Large intestine (tissue), 3 donors: ENCODE data around the gene FAM120A. TPM values are rescaled to one million over a fixed set of nuclear protein-coding genes. Genes with fewer than 3 reads are reported as not detected.
A peak's percentile ranks its signal among the peaks of the same experiment; 100 is the strongest.

ENCODE experiments used
- DNase-seq, 2 donors: peaks; one replicate each; pipeline versions ENCODE4 v3.0.0 to v3.0.0-alpha.2; 2013
- H3K27ac ChIP-seq: one replicate; pipeline ENCODE4 v1.5.1; 2013; ENCODE audit warnings: low read length
- H3K27me3 ChIP-seq: 2 replicates; pipeline ENCODE4 v1.6.1; 2013; ENCODE audit warnings: low read length; ENCODE audit not compliant: control insufficient read depth, insufficient read depth
- H3K36me3 ChIP-seq: 2 replicates; pipeline ENCODE4 v1.6.1; 2013; ENCODE audit warnings: low read length; ENCODE audit not compliant: control insufficient read depth, insufficient read depth
- H3K4me1 ChIP-seq: one replicate; pipeline ENCODE4 v1.6.1; 2013; ENCODE audit warnings: low read length; ENCODE audit not compliant: control insufficient read depth, insufficient read depth
- H3K4me3 ChIP-seq: one replicate; pipeline ENCODE4 v1.5.1; 2013; ENCODE audit warnings: low read length
- H3K9me3 ChIP-seq: one replicate; pipeline ENCODE4 v1.6.1; 2013; ENCODE audit warnings: mild to moderate bottlenecking, low read depth, low read length, moderate library complexity; ENCODE audit not compliant: control insufficient read depth
- WGBS: methylation state at CpG from one replicate; pipeline ENCODE4 v1.1.5; 2013; ENCODE audit warnings: low lambda C conversion rate; ENCODE audit not compliant: insufficient coverage; 5-methylcytosine and 5-hydroxymethylcytosine counted together
- polyA plus RNA-seq: library from polyadenylated mRNA; unstranded; fragments of 120-200 nt; gene quantifications from one replicate; pipeline ENCODE4 v1.2.1, GENCODE V29; 2013

Gene FAM120A
- polyA plus RNA-seq, 1 donor: 80.8 TPM

DNA sequence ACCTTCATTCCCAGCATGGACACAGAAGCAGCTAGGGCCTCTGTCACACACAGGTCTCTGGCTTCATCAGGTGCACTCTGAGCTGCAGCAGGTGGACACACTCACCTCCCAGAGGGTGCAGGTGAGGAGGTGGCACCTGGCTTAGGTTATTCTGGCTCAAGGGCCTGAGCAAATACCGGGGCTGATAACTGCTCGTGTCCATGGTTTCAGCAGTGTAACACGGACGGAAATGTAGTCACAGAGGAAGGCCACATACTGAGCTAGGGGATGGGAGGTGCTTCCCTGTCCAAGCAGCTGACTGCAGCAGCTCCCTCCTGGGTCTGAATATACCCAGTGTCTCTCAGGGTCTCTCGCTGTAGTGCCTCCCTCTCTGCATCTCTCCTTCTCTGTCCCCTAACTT lies 130.6 kb downstream of the FAM120A start:
- WGBS: no CpG with 5 or more reads among the region's 5 CpGs

DNA sequence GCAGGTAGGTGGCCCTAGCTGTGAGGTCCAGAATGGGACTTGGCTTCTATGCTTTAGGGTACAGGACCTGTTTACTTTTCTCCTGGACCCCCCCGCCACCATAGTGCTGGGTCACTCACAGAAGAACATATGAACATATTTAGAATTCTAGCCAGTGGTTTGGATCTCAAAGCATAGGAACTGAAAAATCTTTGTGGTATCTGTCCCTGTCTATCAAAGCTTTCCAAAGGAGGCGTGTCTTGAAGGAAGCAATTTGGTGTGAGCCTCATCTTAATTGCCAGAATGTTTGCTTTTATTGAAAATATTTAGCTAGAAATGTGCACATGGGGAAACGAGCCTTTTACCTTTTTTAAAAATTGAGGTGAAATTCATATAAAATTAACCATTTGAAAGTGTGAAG lies 131.1 kb downstream of the FAM120A start:
- Histone ChIP-seq H3K4me1 (peaks cover 26% of the 10 kb centered on the region), H3K9me3 (no peaks in the 10 kb centered on the region), H3K27ac (peak overlapping the region; percentile 61), H3K36me3 (no peaks in the 10 kb centered on the region), H3K27me3 (no peaks in the 10 kb centered on the region), H3K4me3 (no peak overlapping the region)
- DNase-seq: no peak
- WGBS: no CpG with 5 or more reads among the region's 3 CpGs

More for the DNA sequence above, 130.6 kb downstream of the FAM120A start:
- H3K9me3 ChIP-seq: no peaks in the 10 kb centered on the region
- H3K4me3 ChIP-seq: no peak overlapping the region
- peak overlapping the region; percentile 61 for H3K27ac ChIP-seq
- H3K36me3 ChIP-seq: no peaks in the 10 kb centered on the region
- H3K27me3 ChIP-seq: no peaks in the 10 kb centered on the region
- peak in 1 of 2 donors; percentile 80 for DNase-seq
- H3K4me1 ChIP-seq: peaks cover 28% of the 10 kb centered on the region

GRCh38 chr9:93585259-93585658 lies 133.8 kb downstream of the FAM120A start:
- DNase-seq: no peak
- peaks cover 30% of the 10 kb centered on the region for H3K4me1 ChIP-seq
- H3K36me3 ChIP-seq: no peaks in the 10 kb centered on the region
- no CpG with 5 or more reads among the region's 4 CpGs for WGBS
- no peak overlapping the region for H3K4me3 ChIP-seq
- H3K27me3 ChIP-seq: no peaks in the 10 kb centered on the region
- H3K9me3 ChIP-seq: no peaks in the 10 kb centered on the region
- no peak overlapping the region for H3K27ac ChIP-seq

DNA sequence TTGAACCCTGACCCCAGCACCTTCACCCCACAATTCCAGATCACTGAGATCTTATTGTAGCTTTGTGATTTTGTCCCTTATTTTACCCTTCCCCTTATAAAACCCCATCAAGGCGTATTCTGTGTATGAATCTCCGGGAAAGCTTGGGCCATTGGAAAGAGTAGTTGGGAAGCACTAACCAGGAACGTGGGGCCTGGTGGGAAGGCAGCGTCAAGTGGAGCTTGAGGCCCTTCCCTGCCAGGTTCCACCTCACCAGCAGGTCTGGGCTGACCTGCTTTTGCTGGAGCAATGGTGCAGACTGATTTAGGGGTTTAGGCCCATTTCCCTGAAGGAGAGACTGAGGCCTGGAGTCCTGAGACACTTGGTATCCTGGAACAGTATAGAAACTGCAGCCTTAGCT lies 134.2 kb downstream of the FAM120A start:
- H3K27ac ChIP-seq: no peak overlapping the region
- WGBS: no CpG with 5 or more reads among the region's 4 CpGs
- H3K36me3 ChIP-seq: no peaks in the 10 kb centered on the region
- H3K27me3 ChIP-seq: no peaks in the 10 kb centered on the region
- no peak overlapping the region for H3K4me3 ChIP-seq
- H3K9me3 ChIP-seq: no peaks in the 10 kb centered on the region
- no peak for DNase-seq
- H3K4me1 ChIP-seq: peaks cover 30% of the 10 kb centered on the region

GRCh38 chr9:93586290-93587057 lies 135.0 kb downstream of the FAM120A start:
- DNase-seq: no peak

GRCh38 chr9:93587284-93587650 lies 135.8 kb downstream of the FAM120A start:
- peaks cover 18% of the 10 kb centered on the region for H3K4me1 ChIP-seq
- no peaks in the 10 kb centered on the region for H3K27me3 ChIP-seq
- WGBS: no CpG with 5 or more reads among the region's 7 CpGs
- no peak for DNase-seq
- H3K36me3 ChIP-seq: no peaks in the 10 kb centered on the region
- no peak overlapping the region for H3K4me3 ChIP-seq
- H3K9me3 ChIP-seq: no peaks in the 10 kb centered on the region
- no peak overlapping the region for H3K27ac ChIP-seq

More at GRCh38 chr9:93586290-93587057, 135.0 kb downstream of the FAM120A start:
- Histone ChIP-seq H3K9me3 (no peaks in the 10 kb centered on the region), H3K4me3 (no peak overlapping the region), H3K27me3 (no peaks in the 10 kb centered on the region), H3K36me3 (no peaks in the 10 kb centered on the region), H3K27ac (no peak overlapping the region), H3K4me1 (peaks cover 24% of the 10 kb centered on the region)
- no CpG with 5 or more reads among the region's 13 CpGs for WGBS

- no peak for DNase-seq
- no peaks in the 10 kb centered on the region for H3K27me3 ChIP-seq
- no peak overlapping the region for H3K4me3 ChIP-seq
- H3K9me3 ChIP-seq: no peaks in the 10 kb centered on the region
- H3K36me3 ChIP-seq: no peaks in the 10 kb centered on the region
- WGBS: no CpG with 5 or more reads among the region's 11 CpGs
- H3K27ac ChIP-seq: no peak overlapping the region
- H3K4me1 ChIP-seq: peaks cover 20% of the 10 kb centered on the region
Measured at GRCh38 chr9:93587651-93588347, 136.3 kb downstream of the FAM120A start.

DNA sequence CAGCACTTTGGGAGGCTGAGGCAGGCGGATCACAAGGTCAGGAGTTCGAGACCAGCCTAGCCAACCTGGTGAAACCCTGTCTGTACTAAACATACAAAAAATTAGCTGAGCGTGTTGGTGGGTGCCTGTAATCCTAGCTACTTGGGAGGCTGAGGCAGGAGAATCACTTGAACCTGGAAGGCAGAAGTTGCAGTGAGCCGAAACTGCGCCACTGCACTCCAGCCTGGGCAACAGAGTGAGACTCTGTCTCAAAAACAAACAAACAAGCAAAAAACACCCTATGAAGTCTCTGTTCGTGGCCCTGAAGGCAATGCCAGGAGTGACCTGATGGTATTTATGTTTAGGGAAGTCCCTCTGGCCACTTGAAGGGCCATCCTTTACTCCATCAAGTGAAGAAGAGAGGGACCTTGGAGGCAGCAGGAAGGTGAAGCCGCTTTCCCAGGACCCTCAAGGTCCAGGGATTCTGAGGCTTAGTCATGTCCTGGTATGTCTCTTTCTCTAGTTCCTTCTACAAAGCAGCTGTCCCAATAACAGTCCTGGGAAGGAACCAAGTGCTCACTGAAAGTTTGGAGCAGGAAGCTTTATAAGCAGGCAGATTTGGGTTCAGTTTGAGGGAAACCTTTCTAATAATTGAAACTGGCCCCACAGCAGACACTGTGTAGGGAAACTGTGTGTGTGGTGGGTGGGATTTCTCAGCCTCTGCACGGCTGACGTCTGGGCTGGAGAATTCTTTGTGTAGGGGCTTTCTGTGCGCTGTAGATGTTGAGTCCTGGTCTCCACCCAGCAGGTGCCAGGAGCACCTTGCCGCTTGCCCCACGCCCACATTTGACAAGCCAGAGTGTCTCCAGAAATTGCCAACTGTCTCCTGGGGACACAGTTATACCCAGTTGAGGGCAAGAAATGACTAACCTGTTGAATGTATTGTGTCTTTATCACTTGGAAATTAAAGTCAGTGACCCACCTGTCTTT lies 137.4 kb downstream of the FAM120A start:
- Histone ChIP-seq H3K4me3 (no peak overlapping the region), H3K27me3 (no peaks in the 10 kb centered on the region), H3K9me3 (no peaks in the 10 kb centered on the region), H3K27ac (no peak overlapping the region), H3K4me1 (peaks cover 26% of the 10 kb centered on the region), H3K36me3 (no peaks in the 10 kb centered on the region)
- DNase-seq: no peak
- no CpG with 5 or more reads among the region's 12 CpGs for WGBS

DNA sequence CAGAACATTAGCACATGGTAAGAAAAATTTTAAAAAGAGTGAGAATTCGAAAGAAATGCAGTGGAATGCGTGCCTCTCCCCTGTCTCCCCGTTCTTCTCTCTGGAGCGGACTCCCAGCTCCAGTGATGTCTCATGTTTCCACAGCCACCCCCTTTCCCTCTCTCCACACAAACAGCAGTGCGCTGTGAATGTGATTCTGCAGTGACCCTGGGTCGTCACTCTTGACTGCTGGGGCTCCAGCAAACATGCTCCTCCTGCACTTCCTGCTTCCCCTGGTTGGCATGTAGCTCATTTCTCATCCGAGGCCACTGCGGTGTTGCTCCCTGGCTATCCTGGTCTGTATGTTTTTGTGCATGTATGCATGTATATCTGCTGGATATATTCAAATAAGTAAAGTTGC lies 138.2 kb downstream of the FAM120A start:
- WGBS: no CpG with 5 or more reads among the region's 8 CpGs
- H3K4me1 ChIP-seq: peaks cover 32% of the 10 kb centered on the region

GRCh38 chr9:93590609-93591234 lies 139.2 kb downstream of the FAM120A start:
- no peak for DNase-seq
- no CpG with 5 or more reads among the region's 8 CpGs for WGBS
- Histone ChIP-seq H3K36me3 (no peaks in the 10 kb centered on the region), H3K4me1 (peaks cover 32% of the 10 kb centered on the region), H3K27ac (no peak overlapping the region), H3K4me3 (no peak overlapping the region), H3K27me3 (no peaks in the 10 kb centered on the region), H3K9me3 (no peaks in the 10 kb centered on the region)

More for the DNA sequence above, 138.2 kb downstream of the FAM120A start:
- peak in 1 of 2 donors; percentile 22 for DNase-seq
- Histone ChIP-seq H3K27me3 (no peaks in the 10 kb centered on the region), H3K4me3 (no peak overlapping the region), H3K36me3 (no peaks in the 10 kb centered on the region), H3K9me3 (no peaks in the 10 kb centered on the region), H3K27ac (no peak overlapping the region)
